Upper lobe of right lung (tissue), 1 donor: Measurements from ENCODE around the gene MTG2. TPM values are rescaled to one million over a fixed set of nuclear protein-coding genes. Genes with fewer than 3 reads are reported as not detected.

Experiments used
- ATAC-seq: fragments of 200-7000 bp; cut with Tn5 transposase; one replicate; pipeline ENCODE4 v1.9.1; 2020; ENCODE audit warnings: mild to moderate bottlenecking, moderate library complexity
- DNase-seq: peaks from one replicate; pipeline ENCODE4 v3.0.0-alpha.2; 2020
- H3K27ac ChIP-seq: fragments of 200-600 bp; one replicate; pipeline ENCODE4 v1.8.0; 2022
- H3K27me3 ChIP-seq: fragments of 200-600 bp; one replicate; pipeline ENCODE4 v1.8.0; 2022; ENCODE audit warnings: mild to moderate bottlenecking
- H3K36me3 ChIP-seq: fragments of 200-600 bp; one replicate; pipeline ENCODE4 v1.8.0; 2022
- H3K4me1 ChIP-seq: fragments of 200-600 bp; one replicate; pipeline ENCODE4 v1.8.0; 2022
- H3K4me3 ChIP-seq: fragments of 200-600 bp; one replicate; pipeline ENCODE4 v1.8.0; 2022; ENCODE audit warnings: mild to moderate bottlenecking
- H3K9me3 ChIP-seq: fragments of 200-600 bp; one replicate; pipeline ENCODE4 v1.8.0; 2022
- CTCF ChIP-seq: fragments of 200-600 bp; IDR thresholded peaks from one replicate; pipeline ENCODE4 v1.8.0; 2022; ENCODE audit warnings: antibody characterized with exemption
- intact Hi-C: fragments of 100-400 bp; cut with DNase I; formaldehyde crosslinking; loops from one replicate; pipeline ENCODE4 v1.11.0; 2022
- total RNA-seq: library from RNA; stranded (reverse); fragmentation: NEBNext Ultra II Directional; extraction: Animal tissue kit (Norgen Biotek cat#: 25700); gene quantifications from one replicate; pipeline ENCODE4 v1.2.1, GENCODE V29; 2021
- donor health status: DM: no; HTN: yes; CAD: no; lungs with severe emphysema.

Gene MTG2
- total RNA-seq, 1 donor from 2014 or later: 26.5 TPM

GRCh38 chr20:62220666-62221568 lies 38.1 kb downstream of the MTG2 start:
- H3K4me3 ChIP-seq: no peak overlapping the region
- intact Hi-C loops: no loop called here

GRCh38 chr20:62222266-62222850 lies 39.5 kb downstream of the MTG2 start:
- H3K4me1 ChIP-seq: no peaks in the 10 kb centered on the region
- no peak for DNase-seq
- ATAC-seq: no peak
- TF ChIP-seq CTCF: no peak
- H3K27ac ChIP-seq: no peak overlapping the region
- intact Hi-C loops: no loop called here
- H3K4me3 ChIP-seq: no peak overlapping the region
- H3K27me3 ChIP-seq: peaks cover 70% of the 10 kb centered on the region
- H3K9me3 ChIP-seq: no peaks in the 10 kb centered on the region
- no peaks in the 10 kb centered on the region for H3K36me3 ChIP-seq

More at GRCh38 chr20:62220666-62221568, 38.1 kb downstream of the MTG2 start:
- no peak for TF ChIP-seq CTCF
- Histone ChIP-seq H3K27ac (no peak overlapping the region), H3K27me3 (peaks cover 85% of the 10 kb centered on the region), H3K36me3 (no peaks in the 10 kb centered on the region), H3K4me1 (no peaks in the 10 kb centered on the region), H3K9me3 (no peaks in the 10 kb centered on the region)
- DNase-seq (no peak), ATAC-seq (no peak)

GRCh38 chr20:62222972-62223371 lies 40.1 kb downstream of the MTG2 start:
- Histone ChIP-seq H3K4me1 (no peaks in the 10 kb centered on the region), H3K4me3 (no peak overlapping the region), H3K27ac (no peak overlapping the region), H3K27me3 (peaks cover 69% of the 10 kb centered on the region), H3K36me3 (no peaks in the 10 kb centered on the region), H3K9me3 (no peaks in the 10 kb centered on the region)
- DNase-seq: no peak
- intact Hi-C loops: no loop called here
- TF ChIP-seq CTCF: no peak
- ATAC-seq: no peak

GRCh38 chr20:62223571-62223970 lies 40.7 kb downstream of the MTG2 start:
- Histone ChIP-seq H3K27ac (no peak overlapping the region), H3K9me3 (no peaks in the 10 kb centered on the region), H3K4me3 (no peak overlapping the region), H3K27me3 (peaks cover 63% of the 10 kb centered on the region), H3K4me1 (no peaks in the 10 kb centered on the region), H3K36me3 (no peaks in the 10 kb centered on the region)
- no peak for TF ChIP-seq CTCF
- ATAC-seq (no peak), DNase-seq (no peak)
- intact Hi-C loops: no loop called here

- Histone ChIP-seq H3K27me3 (peaks cover 56% of the 10 kb centered on the region), H3K4me3 (no peak overlapping the region), H3K36me3 (no peaks in the 10 kb centered on the region), H3K4me1 (no peaks in the 10 kb centered on the region), H3K9me3 (no peaks in the 10 kb centered on the region), H3K27ac (no peak overlapping the region)
- TF ChIP-seq CTCF: no peak
- ATAC-seq (no peak), DNase-seq (no peak)
- intact Hi-C loops: no loop called here
Observed at GRCh38 chr20:62224113-62224855, 41.5 kb downstream of the MTG2 start.
